ENCODE data around the gene ARID5B.

Gene ARID5B

GRCh38 chr10:61936770-61937169, 35.3 kb downstream of the ARID5B start:
- H3K4me1 ChIP-seq (ENCODE audit: control insufficient read depth, insufficient read depth, low read length) = peaks cover 35% of the 10 kb centered on the region
- H3K27me3 ChIP-seq (ENCODE audit: control insufficient read depth, insufficient read depth, low read length) = no peaks in the 10 kb centered on the region
- no peak overlapping the region for H3K4me3 ChIP-seq (ENCODE audit: low read length)
- H3K9ac ChIP-seq (ENCODE audit: low read length) = no peak overlapping the region
- H3K9me3 ChIP-seq (ENCODE audit: control insufficient read depth, low read length) = no peaks in the 10 kb centered on the region
- H3K36me3 ChIP-seq (ENCODE audit: control insufficient read depth, insufficient read depth, low read length) = no peaks in the 10 kb centered on the region

- Histone ChIP-seq H3K9ac (ENCODE audit: low read length) (no peak overlapping the region), H3K4me3 (ENCODE audit: low read length) (no peak overlapping the region), H3K4me1 (ENCODE audit: control insufficient read depth, insufficient read depth, low read length) (peaks cover 35% of the 10 kb centered on the region), H3K27me3 (ENCODE audit: control insufficient read depth, insufficient read depth, low read length) (no peaks in the 10 kb centered on the region), H3K36me3 (ENCODE audit: control insufficient read depth, insufficient read depth, low read length) (no peaks in the 10 kb centered on the region), H3K9me3 (ENCODE audit: control insufficient read depth, low read length) (no peaks in the 10 kb centered on the region)
Measured at GRCh38 chr10:61937631-61938351, 36.3 kb downstream of the ARID5B start.

GRCh38 chr10:61939902-61940301, 38.4 kb downstream of the ARID5B start:
- H3K36me3 ChIP-seq (ENCODE audit: control insufficient read depth, insufficient read depth, low read length) = no peaks in the 10 kb centered on the region
- peaks cover 33% of the 10 kb centered on the region for H3K4me1 ChIP-seq (ENCODE audit: control insufficient read depth, insufficient read depth, low read length)
- no peaks in the 10 kb centered on the region for H3K27me3 ChIP-seq (ENCODE audit: control insufficient read depth, insufficient read depth, low read length)
- H3K9me3 ChIP-seq (ENCODE audit: control insufficient read depth, low read length) = no peaks in the 10 kb centered on the region
- H3K9ac ChIP-seq (ENCODE audit: low read length) = no peak overlapping the region
- H3K4me3 ChIP-seq (ENCODE audit: low read length) = no peak overlapping the region

- no peaks in the 10 kb centered on the region for H3K36me3 ChIP-seq (ENCODE audit: control insufficient read depth, insufficient read depth, low read length)
Measured at GRCh38 chr10:61941202-61941681, 39.7 kb downstream of the ARID5B start.

GRCh38 chr10:61942604-61943461, 41.3 kb downstream of the ARID5B start:
- H3K9ac ChIP-seq (ENCODE audit: low read length) = peak overlapping the region; percentile 54
- H3K9me3 ChIP-seq (ENCODE audit: control insufficient read depth, low read length) = no peaks in the 10 kb centered on the region
- H3K27me3 ChIP-seq (ENCODE audit: control insufficient read depth, insufficient read depth, low read length) = no peaks in the 10 kb centered on the region
- H3K4me1 ChIP-seq (ENCODE audit: control insufficient read depth, insufficient read depth, low read length) = peaks cover 31% of the 10 kb centered on the region
- peak overlapping the region; percentile 3 for H3K4me3 ChIP-seq (ENCODE audit: low read length)
- no peaks in the 10 kb centered on the region for H3K36me3 ChIP-seq (ENCODE audit: control insufficient read depth, insufficient read depth, low read length)

More at GRCh38 chr10:61941202-61941681, 39.7 kb downstream of the ARID5B start:
- peaks cover 33% of the 10 kb centered on the region for H3K4me1 ChIP-seq (ENCODE audit: control insufficient read depth, insufficient read depth, low read length)
- H3K4me3 ChIP-seq (ENCODE audit: low read length) = no peak overlapping the region
- no peaks in the 10 kb centered on the region for H3K9me3 ChIP-seq (ENCODE audit: control insufficient read depth, low read length)
- no peak overlapping the region for H3K9ac ChIP-seq (ENCODE audit: low read length)
- no peaks in the 10 kb centered on the region for H3K27me3 ChIP-seq (ENCODE audit: control insufficient read depth, insufficient read depth, low read length)

GRCh38 chr10:61943674-61944378, 42.3 kb downstream of the ARID5B start:
- H3K9ac ChIP-seq (ENCODE audit: low read length) = peak overlapping the region; percentile 54
- no peaks in the 10 kb centered on the region for H3K9me3 ChIP-seq (ENCODE audit: control insufficient read depth, low read length)
- H3K4me3 ChIP-seq (ENCODE audit: low read length) = no peak overlapping the region
- H3K27me3 ChIP-seq (ENCODE audit: control insufficient read depth, insufficient read depth, low read length) = no peaks in the 10 kb centered on the region
- no peaks in the 10 kb centered on the region for H3K36me3 ChIP-seq (ENCODE audit: control insufficient read depth, insufficient read depth, low read length)
- H3K4me1 ChIP-seq (ENCODE audit: control insufficient read depth, insufficient read depth, low read length) = peaks cover 21% of the 10 kb centered on the region

GRCh38 chr10:61944410-61945147, 43.1 kb downstream of the ARID5B start:
- Histone ChIP-seq H3K4me3 (ENCODE audit: low read length) (no peak overlapping the region), H3K36me3 (ENCODE audit: control insufficient read depth, insufficient read depth, low read length) (no peaks in the 10 kb centered on the region), H3K4me1 (ENCODE audit: control insufficient read depth, insufficient read depth, low read length) (peaks cover 14% of the 10 kb centered on the region), H3K27me3 (ENCODE audit: control insufficient read depth, insufficient read depth, low read length) (no peaks in the 10 kb centered on the region), H3K9ac (ENCODE audit: low read length) (no peak overlapping the region), H3K9me3 (ENCODE audit: control insufficient read depth, low read length) (no peaks in the 10 kb centered on the region)

GRCh38 chr10:61949687-61950086, 48.2 kb downstream of the ARID5B start:
- no peak overlapping the region for H3K9ac ChIP-seq (ENCODE audit: low read length)
- no peak overlapping the region for H3K4me3 ChIP-seq (ENCODE audit: low read length)
- no peaks in the 10 kb centered on the region for H3K27me3 ChIP-seq (ENCODE audit: control insufficient read depth, insufficient read depth, low read length)
- no peaks in the 10 kb centered on the region for H3K9me3 ChIP-seq (ENCODE audit: control insufficient read depth, low read length)
- peaks cover 8% of the 10 kb centered on the region for H3K4me1 ChIP-seq (ENCODE audit: control insufficient read depth, insufficient read depth, low read length)
- H3K36me3 ChIP-seq (ENCODE audit: control insufficient read depth, insufficient read depth, low read length) = no peaks in the 10 kb centered on the region

GRCh38 chr10:61950449-61951143, 49.1 kb downstream of the ARID5B start:
- Histone ChIP-seq H3K9me3 (ENCODE audit: control insufficient read depth, low read length) (no peaks in the 10 kb centered on the region), H3K4me3 (ENCODE audit: low read length) (no peak overlapping the region), H3K9ac (ENCODE audit: low read length) (no peak overlapping the region), H3K4me1 (ENCODE audit: control insufficient read depth, insufficient read depth, low read length) (peaks cover 4% of the 10 kb centered on the region), H3K27me3 (ENCODE audit: control insufficient read depth, insufficient read depth, low read length) (no peaks in the 10 kb centered on the region), H3K36me3 (ENCODE audit: control insufficient read depth, insufficient read depth, low read length) (no peaks in the 10 kb centered on the region)

- H3K4me3 ChIP-seq (ENCODE audit: low read length) = no peak overlapping the region
- H3K27me3 ChIP-seq (ENCODE audit: control insufficient read depth, insufficient read depth, low read length) = no peaks in the 10 kb centered on the region
- H3K36me3 ChIP-seq (ENCODE audit: control insufficient read depth, insufficient read depth, low read length) = no peaks in the 10 kb centered on the region
- H3K9me3 ChIP-seq (ENCODE audit: control insufficient read depth, low read length) = no peaks in the 10 kb centered on the region
- peaks cover 4% of the 10 kb centered on the region for H3K4me1 ChIP-seq (ENCODE audit: control insufficient read depth, insufficient read depth, low read length)
- no peak overlapping the region for H3K9ac ChIP-seq (ENCODE audit: low read length)
Measured at GRCh38 chr10:61951144-61951483, 49.6 kb downstream of the ARID5B start.

GRCh38 chr10:61952028-61952674, 50.7 kb downstream of the ARID5B start:
- Histone ChIP-seq H3K4me3 (ENCODE audit: low read length) (no peak overlapping the region), H3K36me3 (ENCODE audit: control insufficient read depth, insufficient read depth, low read length) (no peaks in the 10 kb centered on the region), H3K27me3 (ENCODE audit: control insufficient read depth, insufficient read depth, low read length) (no peaks in the 10 kb centered on the region), H3K9ac (ENCODE audit: low read length) (no peak overlapping the region), H3K4me1 (ENCODE audit: control insufficient read depth, insufficient read depth, low read length) (peaks cover 4% of the 10 kb centered on the region), H3K9me3 (ENCODE audit: control insufficient read depth, low read length) (no peaks in the 10 kb centered on the region)

Measured in mucosa of stomach (tissue), 1 donor.